HG02588 (cell line): ENCODE data around the gene GALNT17.
"Not testable (repeated sequence)": the region's sequence is repeated elsewhere in the genome, so short reads cannot be mapped to it uniquely, and the experiment has no call there.

ENCODE experiments used
- ATAC-seq: cut with Tn5 transposase; IDR thresholded peaks from one replicate; pipeline ENCODE4 v1.9.1; 2021; ENCODE audit warnings: mild to moderate bottlenecking, moderate library complexity; ENCODE audit not compliant: unreplicated experiment

The GALNT17 gene

GRCh38 chr7:71611986-71612385 lies 480.0 kb downstream of the GALNT17 start:
- no peak for ATAC-seq

GRCh38 chr7:71612911-71613310 lies 481.0 kb downstream of the GALNT17 start:
- no peak for ATAC-seq

- no peak for ATAC-seq
These were observed 481.4 kb downstream of the GALNT17 start for GRCh38 chr7:71613313-71613712.

- no peak for ATAC-seq
These were observed 483.1 kb downstream of the GALNT17 start for GRCh38 chr7:71615017-71615416.

GRCh38 chr7:71616217-71616616 lies 484.3 kb downstream of the GALNT17 start:
- no peak for ATAC-seq

GRCh38 chr7:71618278-71618677 lies 486.3 kb downstream of the GALNT17 start:
- ATAC-seq: no peak

- no peak for ATAC-seq
These were observed 493.6 kb downstream of the GALNT17 start for GRCh38 chr7:71625545-71625944.

GRCh38 chr7:71626206-71626605 lies 494.3 kb downstream of the GALNT17 start:
- ATAC-seq: no peak

GRCh38 chr7:71627651-71628050 lies 495.7 kb downstream of the GALNT17 start:
- ATAC-seq: no peak

- no peak for ATAC-seq
These were observed 498.6 kb downstream of the GALNT17 start for GRCh38 chr7:71630516-71630915.

GRCh38 chr7:71633551-71634008 lies 501.6 kb downstream of the GALNT17 start:
- no peak for ATAC-seq

- ATAC-seq: not testable (repeated sequence)
These were observed 503.9 kb downstream of the GALNT17 start for GRCh38 chr7:71635849-71636248.

- no peak for ATAC-seq
These were observed 504.4 kb downstream of the GALNT17 start for GRCh38 chr7:71636329-71636728.

GRCh38 chr7:71637578-71637977 lies 505.6 kb downstream of the GALNT17 start:
- ATAC-seq: no peak

GRCh38 chr7:71638108-71638507 lies 506.2 kb downstream of the GALNT17 start:
- ATAC-seq: no peak

- ATAC-seq: no peak
These were observed 507.6 kb downstream of the GALNT17 start for GRCh38 chr7:71639382-71640085.

GRCh38 chr7:71643031-71643430 lies 511.1 kb downstream of the GALNT17 start:
- not testable (repeated sequence) for ATAC-seq

- no peak for ATAC-seq
These were observed 513.9 kb downstream of the GALNT17 start for GRCh38 chr7:71645836-71646235.

- no peak for ATAC-seq
These were observed 517.9 kb downstream of the GALNT17 start for GRCh38 chr7:71649812-71650211.

GRCh38 chr7:71650653-71651337 lies 518.9 kb downstream of the GALNT17 start:
- ATAC-seq: no peak

- ATAC-seq: no peak
These were observed 520.6 kb downstream of the GALNT17 start for GRCh38 chr7:71652510-71652909.

GRCh38 chr7:71657386-71657785 lies 525.4 kb downstream of the GALNT17 start:
- no peak for ATAC-seq
